Neural progenitor cell (in vitro differentiated cells): ENCODE measurements around the gene UGT1A4. TPM values are rescaled to one million over a fixed set of nuclear protein-coding genes. Genes with fewer than 3 reads are reported as not detected.

Source experiments
- DNase-seq: peaks from one replicate; pipeline ENCODE4 v3.0.0-alpha.2; 2016; ENCODE audit warnings: low spot score
- H2AFZ ChIP-seq: fragments of 200-600 bp; sonication (generic); replicated peaks from 2 replicates; pipeline ENCODE4 v1.6.1; 2016; ENCODE audit warnings: antibody characterized with exemption
- H3F3A ChIP-seq: fragments of 200-600 bp; sonication (generic); 2 replicates; pipeline ENCODE4 v1.6.1; 2016; ENCODE audit warnings: antibody characterized with exemption, low read depth
- H3K27ac ChIP-seq: fragments of 200-600 bp; sonication (generic); 2 replicates; pipeline ENCODE4 v1.5.1; 2016; ENCODE audit warnings: mild to moderate bottlenecking
- H3K27me3 ChIP-seq: fragments of 200-600 bp; sonication (generic); 2 replicates; pipeline ENCODE4 v1.6.1; 2016; ENCODE audit warnings: mild to moderate bottlenecking, moderate library complexity
- H3K36me3 ChIP-seq: fragments of 200-600 bp; sonication (generic); 2 replicates; pipeline ENCODE4 v1.5.1; 2016
- H3K4me1 ChIP-seq: fragments of 200-600 bp; sonication (generic); 2 replicates; pipeline ENCODE4 v1.6.1; 2016; ENCODE audit warnings: mixed run types
- H3K4me2 ChIP-seq: fragments of 200-600 bp; sonication (generic); 2 replicates; pipeline ENCODE4 v1.6.1; 2016
- H3K4me3 ChIP-seq: fragments of 200-600 bp; sonication (generic); 2 replicates; pipeline ENCODE4 v1.5.1; 2016
- H3K79me2 ChIP-seq: fragments of 200-600 bp; sonication (generic); 2 replicates; pipeline ENCODE4 v1.6.1; 2016; ENCODE audit warnings: low read depth
- H3K9ac ChIP-seq: fragments of 200-600 bp; sonication (generic); 2 replicates; pipeline ENCODE4 v1.6.1; 2016
- H3K9me3 ChIP-seq: fragments of 200-600 bp; sonication (generic); 2 replicates; pipeline ENCODE4 v1.5.1; 2016; ENCODE audit warnings: low read depth
- H4K20me1 ChIP-seq: fragments of 200-600 bp; sonication (generic); 2 replicates; pipeline ENCODE4 v1.6.1; 2016; ENCODE audit warnings: low read depth
- H3K27ac Mint-ChIP-seq: 3 replicates; pipeline ENCODE4 v1.8.0; 2021; ENCODE audit warnings: mixed read lengths
- H3K27me3 Mint-ChIP-seq: 2 replicates; pipeline ENCODE4 v1.8.0; 2022; ENCODE audit warnings: low read depth, mild to moderate bottlenecking, inconsistent platforms, moderate library complexity, mixed read lengths; ENCODE audit not compliant: insufficient read depth
- H3K36me3 Mint-ChIP-seq: 3 replicates; pipeline ENCODE4 v1.8.0; 2021; ENCODE audit warnings: mixed read lengths
- H3K4me1 Mint-ChIP-seq: 3 replicates; pipeline ENCODE4 v1.8.0; 2021; ENCODE audit warnings: mixed read lengths
- H3K4me3 Mint-ChIP-seq: 3 replicates; pipeline ENCODE4 v1.8.0; 2021; ENCODE audit warnings: mild to moderate bottlenecking, moderate library complexity, mixed read lengths
- H3K9me3 Mint-ChIP-seq: 3 replicates; pipeline ENCODE4 v1.8.0; 2020; ENCODE audit warnings: mixed read lengths
- EZH2 ChIP-seq: fragments of 200-600 bp; sonication (generic); IDR thresholded peaks from 2 replicates; pipeline ENCODE4 v1.6.1; 2017; ENCODE audit warnings: antibody characterized with exemption, mild to moderate bottlenecking, moderate library complexity
- EZH2phosphoT487 ChIP-seq: fragments of 200-600 bp; sonication (generic); IDR thresholded peaks from 2 replicates; pipeline ENCODE4 v1.6.1; 2017; ENCODE audit warnings: antibody characterized with exemption
- total RNA-seq: library from RNA; depleted of rRNA; stranded (reverse); fragments of >200 nt; gene quantifications from 2 replicates; pipeline ENCODE4 v1.2.3, GENCODE V29; 2015; ENCODE audit warnings: low replicate concordance
- TF ChIP-seq, protein P1 (sequence below): fragments of 200-600 bp; sonication (generic); IDR thresholded peaks from 2 replicates; pipeline ENCODE4 v1.5.1; 2017; ENCODE audit warnings: antibody characterized with exemption, mild to moderate bottlenecking

The UGT1A4 gene
- total RNA-seq, 1 donor from 2014 or later = not detected

DNA sequence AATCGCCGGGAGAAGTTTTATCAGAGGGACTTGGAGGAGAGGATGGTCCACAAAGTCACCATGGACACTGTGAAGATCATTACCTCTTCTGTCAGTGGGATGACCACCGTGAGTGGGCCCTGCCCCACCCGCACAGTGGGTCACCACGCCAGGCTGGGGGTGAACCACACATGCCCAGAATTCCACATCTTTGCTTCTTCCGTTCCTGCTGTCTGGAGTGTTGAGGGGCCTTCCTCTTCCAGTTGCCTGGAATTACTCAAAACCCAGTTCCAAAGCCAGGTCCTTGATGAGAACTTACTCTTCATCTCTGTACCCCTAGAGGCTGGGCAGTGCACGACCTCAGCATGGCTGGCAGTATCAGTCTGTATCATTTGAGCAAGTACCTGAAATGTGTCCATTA lies 81.7 kb downstream of the UGT1A4 start:
- H3K4me3 ChIP-seq = no peak overlapping the region
- H3K79me2 ChIP-seq = no peaks in the 10 kb centered on the region
- no peaks in the 10 kb centered on the region for H4K20me1 ChIP-seq
- H3K27me3 Mint-ChIP-seq = peaks cover 4% of the 10 kb centered on the region
- TF ChIP-seq EZH2 = no peak
- TF ChIP-seq EZH2phosphoT487 = no peak
- TF ChIP-seq, protein P1, sequence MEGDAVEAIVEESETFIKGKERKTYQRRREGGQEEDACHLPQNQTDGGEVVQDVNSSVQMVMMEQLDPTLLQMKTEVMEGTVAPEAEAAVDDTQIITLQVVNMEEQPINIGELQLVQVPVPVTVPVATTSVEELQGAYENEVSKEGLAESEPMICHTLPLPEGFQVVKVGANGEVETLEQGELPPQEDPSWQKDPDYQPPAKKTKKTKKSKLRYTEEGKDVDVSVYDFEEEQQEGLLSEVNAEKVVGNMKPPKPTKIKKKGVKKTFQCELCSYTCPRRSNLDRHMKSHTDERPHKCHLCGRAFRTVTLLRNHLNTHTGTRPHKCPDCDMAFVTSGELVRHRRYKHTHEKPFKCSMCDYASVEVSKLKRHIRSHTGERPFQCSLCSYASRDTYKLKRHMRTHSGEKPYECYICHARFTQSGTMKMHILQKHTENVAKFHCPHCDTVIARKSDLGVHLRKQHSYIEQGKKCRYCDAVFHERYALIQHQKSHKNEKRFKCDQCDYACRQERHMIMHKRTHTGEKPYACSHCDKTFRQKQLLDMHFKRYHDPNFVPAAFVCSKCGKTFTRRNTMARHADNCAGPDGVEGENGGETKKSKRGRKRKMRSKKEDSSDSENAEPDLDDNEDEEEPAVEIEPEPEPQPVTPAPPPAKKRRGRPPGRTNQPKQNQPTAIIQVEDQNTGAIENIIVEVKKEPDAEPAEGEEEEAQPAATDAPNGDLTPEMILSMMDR = no peak
- peaks cover 16% of the 10 kb centered on the region for H3K9me3 Mint-ChIP-seq
- no peak overlapping the region for H2AFZ ChIP-seq
- no peak for DNase-seq
- H3K27me3 ChIP-seq = no peaks in the 10 kb centered on the region
- no peak overlapping the region for H3K27ac ChIP-seq
- H3K36me3 ChIP-seq = no peaks in the 10 kb centered on the region
- H3K27ac Mint-ChIP-seq = no peak overlapping the region
- no peaks in the 10 kb centered on the region for H3K4me1 ChIP-seq
- no peaks in the 10 kb centered on the region for H3K4me1 Mint-ChIP-seq
- no peak overlapping the region for H3K4me3 Mint-ChIP-seq
- H3K9ac ChIP-seq = no peak overlapping the region
- H3K36me3 Mint-ChIP-seq = no peaks in the 10 kb centered on the region
- no peaks in the 10 kb centered on the region for H3K9me3 ChIP-seq
- no peak overlapping the region for H3K4me2 ChIP-seq
- H3F3A ChIP-seq = no peaks in the 10 kb centered on the region

DNA sequence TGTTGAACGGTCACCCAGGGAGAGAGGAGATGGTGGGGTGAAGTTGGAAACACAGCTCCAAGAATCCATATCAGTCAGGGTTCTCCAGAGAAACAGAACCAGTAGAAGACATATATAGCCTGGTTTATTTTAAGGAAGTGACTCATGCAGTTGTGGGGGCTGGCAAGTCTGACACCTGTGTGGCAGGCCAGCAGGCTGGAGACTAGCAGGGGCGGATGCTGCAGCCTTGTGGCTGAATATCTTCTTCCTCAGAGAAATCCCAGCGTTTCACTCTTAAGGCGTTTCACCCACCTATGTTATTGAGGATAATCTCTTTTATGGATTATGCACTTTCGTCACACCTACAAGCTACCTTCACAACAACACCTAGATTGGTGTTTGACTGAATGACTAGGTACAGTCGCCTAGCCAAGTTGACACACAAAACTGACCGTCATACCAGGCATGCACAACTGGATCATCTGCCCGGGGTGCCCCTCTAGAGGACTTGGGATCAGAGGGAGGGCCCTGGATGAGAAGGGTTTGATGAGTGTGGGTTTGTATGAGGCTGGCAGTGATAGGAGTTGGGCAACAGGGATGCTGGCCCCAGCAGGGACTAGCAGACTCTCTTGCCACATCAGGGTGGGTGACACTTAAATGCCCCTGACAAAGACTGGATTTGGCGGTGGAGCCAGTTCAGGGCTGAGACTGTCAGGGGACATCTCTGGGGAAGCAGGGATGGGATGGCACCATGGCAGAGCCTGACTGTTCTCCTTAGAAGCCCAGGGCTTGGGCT lies 83.0 kb downstream of the UGT1A4 start:
- Histone ChIP-seq H2AFZ (no peak overlapping the region), H3K79me2 (no peaks in the 10 kb centered on the region), H3K36me3 (no peaks in the 10 kb centered on the region), H3K4me2 (no peak overlapping the region), H3K9ac (no peak overlapping the region), H3K4me1 (no peaks in the 10 kb centered on the region), H4K20me1 (no peaks in the 10 kb centered on the region), H3K27ac (no peak overlapping the region), H3K4me3 (no peak overlapping the region), H3K9me3 (no peaks in the 10 kb centered on the region), H3K27me3 (no peaks in the 10 kb centered on the region), H3F3A (no peaks in the 10 kb centered on the region)
- Mint-ChIP-seq H3K4me3 (no peak overlapping the region), H3K27ac (no peak overlapping the region), H3K27me3 (peaks cover 4% of the 10 kb centered on the region), H3K4me1 (no peaks in the 10 kb centered on the region), H3K36me3 (no peaks in the 10 kb centered on the region), H3K9me3 (peaks cover 16% of the 10 kb centered on the region)
- TF ChIP-seq EZH2phosphoT487 (no peak), EZH2 (no peak)
- TF ChIP-seq, protein P1 = no peak
- DNase-seq = no peak

DNA sequence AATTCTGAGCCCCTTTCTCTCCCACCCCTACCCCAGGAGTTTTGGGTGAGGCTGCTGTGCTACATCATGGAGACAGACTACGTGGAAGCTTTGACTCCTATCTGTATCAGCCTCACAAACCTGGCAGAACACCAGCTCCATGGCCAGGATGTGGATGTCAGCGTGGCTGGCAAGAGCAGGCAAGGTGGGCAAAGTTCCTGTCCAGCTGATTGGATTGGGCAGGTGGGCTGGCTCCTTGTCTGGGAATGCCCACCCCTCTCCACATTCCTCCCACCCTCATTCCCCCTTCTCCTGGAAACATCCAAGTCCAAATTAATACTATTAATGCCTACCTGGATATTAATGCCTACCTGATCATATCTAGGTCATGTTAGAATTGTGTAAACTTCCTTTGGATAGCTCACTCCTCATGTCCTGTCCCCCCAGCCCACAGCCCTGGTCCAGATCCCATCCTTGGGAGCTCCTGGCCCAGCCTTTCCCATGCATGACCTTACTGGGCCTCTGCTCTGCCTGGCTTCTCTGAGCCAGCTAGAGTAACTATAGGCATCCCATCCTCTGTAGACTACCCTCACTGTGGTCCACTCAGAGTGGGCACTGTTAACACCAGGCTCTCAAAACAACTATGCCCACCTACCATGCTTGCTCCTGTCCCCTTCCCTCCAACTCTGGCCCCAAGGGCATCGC lies 83.7 kb downstream of the UGT1A4 start:
- Mint-ChIP-seq H3K36me3 (no peaks in the 10 kb centered on the region), H3K27ac (no peak overlapping the region), H3K27me3 (peaks cover 4% of the 10 kb centered on the region), H3K4me1 (no peaks in the 10 kb centered on the region), H3K9me3 (peaks cover 16% of the 10 kb centered on the region), H3K4me3 (no peak overlapping the region)
- Histone ChIP-seq H3K9me3 (no peaks in the 10 kb centered on the region), H3K27ac (no peak overlapping the region), H3K4me1 (no peaks in the 10 kb centered on the region), H3K27me3 (no peaks in the 10 kb centered on the region), H3F3A (no peaks in the 10 kb centered on the region), H3K4me2 (no peak overlapping the region), H4K20me1 (no peaks in the 10 kb centered on the region), H3K36me3 (no peaks in the 10 kb centered on the region), H3K9ac (no peak overlapping the region), H3K79me2 (no peaks in the 10 kb centered on the region), H2AFZ (no peak overlapping the region), H3K4me3 (no peak overlapping the region)
- TF ChIP-seq EZH2phosphoT487 (no peak), EZH2 (no peak)
- TF ChIP-seq, protein P1 = no peak
- no peak for DNase-seq
